Measurements from ENCODE around the gene LRCH3.

DNA sequence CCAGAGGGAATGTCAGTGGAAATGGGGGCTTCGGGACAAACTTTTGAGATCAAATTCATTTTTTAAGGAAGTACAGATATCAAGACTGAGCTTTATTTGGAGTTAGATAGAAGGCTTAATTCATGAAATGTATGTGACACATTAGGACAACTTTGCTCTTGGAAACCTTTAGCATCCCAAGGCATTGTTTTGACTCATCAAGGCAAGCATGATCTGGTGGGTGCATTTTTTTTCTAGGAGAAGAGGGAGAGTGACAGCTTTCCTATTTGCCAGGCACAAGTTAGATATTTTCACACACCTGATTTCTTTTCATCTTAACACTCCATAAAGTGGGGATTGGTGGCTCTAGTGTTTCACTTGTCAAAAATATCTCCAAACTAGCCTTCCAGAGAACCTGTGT lies 97.5 kb downstream of the LRCH3 start:
- TF ChIP-seq, protein P1, sequence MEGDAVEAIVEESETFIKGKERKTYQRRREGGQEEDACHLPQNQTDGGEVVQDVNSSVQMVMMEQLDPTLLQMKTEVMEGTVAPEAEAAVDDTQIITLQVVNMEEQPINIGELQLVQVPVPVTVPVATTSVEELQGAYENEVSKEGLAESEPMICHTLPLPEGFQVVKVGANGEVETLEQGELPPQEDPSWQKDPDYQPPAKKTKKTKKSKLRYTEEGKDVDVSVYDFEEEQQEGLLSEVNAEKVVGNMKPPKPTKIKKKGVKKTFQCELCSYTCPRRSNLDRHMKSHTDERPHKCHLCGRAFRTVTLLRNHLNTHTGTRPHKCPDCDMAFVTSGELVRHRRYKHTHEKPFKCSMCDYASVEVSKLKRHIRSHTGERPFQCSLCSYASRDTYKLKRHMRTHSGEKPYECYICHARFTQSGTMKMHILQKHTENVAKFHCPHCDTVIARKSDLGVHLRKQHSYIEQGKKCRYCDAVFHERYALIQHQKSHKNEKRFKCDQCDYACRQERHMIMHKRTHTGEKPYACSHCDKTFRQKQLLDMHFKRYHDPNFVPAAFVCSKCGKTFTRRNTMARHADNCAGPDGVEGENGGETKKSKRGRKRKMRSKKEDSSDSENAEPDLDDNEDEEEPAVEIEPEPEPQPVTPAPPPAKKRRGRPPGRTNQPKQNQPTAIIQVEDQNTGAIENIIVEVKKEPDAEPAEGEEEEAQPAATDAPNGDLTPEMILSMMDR (conservative IDR thresholded peaks at IDR 0.05; ENCODE audit: low read depth, low read length) = no peak
- no peak for TF ChIP-seq EZH2 (IDR thresholded peaks at IDR 0.05; ENCODE audit: low read length, unreplicated experiment)

All from PC-3 (cell line).